Measurements from ENCODE around the gene DNAJC8.
A peak's percentile ranks its signal among the peaks of the same experiment; 100 is the strongest.

Gene DNAJC8

DNA sequence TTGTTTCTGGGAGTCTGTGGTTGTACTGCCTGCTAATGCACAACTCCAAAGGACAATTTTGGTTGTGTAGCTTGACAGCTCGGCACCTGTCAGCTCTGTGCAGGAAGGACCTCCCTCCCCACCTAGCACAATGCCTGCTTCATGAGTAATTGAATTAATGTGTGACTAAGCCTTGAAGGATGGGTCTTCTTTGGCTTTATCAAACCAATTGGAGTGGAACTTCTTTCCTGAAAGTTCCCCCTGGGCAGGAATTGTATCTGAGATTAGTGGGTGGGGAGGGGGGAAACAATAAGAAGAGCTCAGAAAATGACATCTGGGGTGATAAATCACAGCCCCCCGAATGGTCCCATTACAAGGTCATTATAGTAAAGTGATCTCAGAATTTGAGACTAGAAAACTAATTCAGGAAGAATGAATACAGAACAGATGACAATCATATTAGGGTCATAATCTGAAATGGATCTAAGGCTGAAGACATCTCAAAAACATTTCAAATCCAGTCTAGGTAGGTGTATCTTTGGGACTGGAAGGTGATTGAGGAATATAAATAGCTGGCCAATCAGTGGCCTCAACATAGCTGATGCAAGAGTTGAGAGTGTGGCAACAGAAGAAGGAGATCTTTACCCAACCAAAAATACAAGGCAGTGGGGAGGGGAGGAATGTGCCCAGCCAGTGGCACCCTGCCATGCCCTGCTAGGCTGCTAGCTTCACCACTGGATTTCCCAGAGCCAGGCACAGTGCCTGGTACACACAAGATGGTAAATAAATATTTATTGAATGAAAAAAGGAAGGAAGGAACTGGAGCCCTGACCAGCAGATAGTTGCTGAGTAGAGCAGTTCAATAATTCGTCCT lies 16.4 kb upstream of the DNAJC8 start:
- DNase-seq: peak; percentile 30

DNA sequence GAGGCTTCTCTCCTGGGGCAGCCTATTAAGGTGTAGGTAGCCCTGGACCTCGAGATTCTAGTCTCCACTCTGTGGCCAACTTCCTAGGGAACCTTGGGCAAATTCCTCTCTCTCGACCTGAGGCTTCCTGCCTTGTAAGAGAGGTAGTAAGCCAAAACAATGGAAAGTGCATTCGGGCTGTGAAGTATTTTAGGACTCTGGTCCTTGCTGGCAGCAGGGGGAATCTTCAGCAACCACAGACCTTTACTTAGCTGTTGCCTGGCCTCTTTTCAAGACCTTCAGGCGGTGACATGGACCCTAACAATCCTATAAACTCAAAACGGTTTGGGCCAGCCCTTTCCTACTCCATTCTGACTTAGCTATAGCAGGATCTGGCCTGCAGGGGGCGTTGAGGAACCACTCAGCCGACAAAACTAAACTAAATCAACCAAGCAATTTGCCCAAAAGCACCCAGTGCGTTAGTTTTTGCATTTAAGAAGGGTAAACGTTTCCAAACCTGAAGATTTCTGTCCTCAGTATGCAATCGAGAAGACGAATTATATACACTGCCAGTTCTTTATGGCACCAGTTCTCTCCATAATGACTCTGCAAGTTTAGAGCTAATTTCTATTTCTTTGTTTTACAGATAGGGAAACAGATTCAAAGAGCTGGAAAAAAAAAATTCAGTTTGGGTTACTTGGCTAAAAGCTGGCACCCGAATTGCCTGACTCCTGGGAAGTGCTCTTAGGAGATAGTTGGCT lies 15.6 kb upstream of the DNAJC8 start:
- peak; percentile 84 for DNase-seq

- no peak for DNase-seq
These were observed 14.9 kb upstream of the DNAJC8 start for GRCh38 chr1:28247612-28248272.

DNA sequence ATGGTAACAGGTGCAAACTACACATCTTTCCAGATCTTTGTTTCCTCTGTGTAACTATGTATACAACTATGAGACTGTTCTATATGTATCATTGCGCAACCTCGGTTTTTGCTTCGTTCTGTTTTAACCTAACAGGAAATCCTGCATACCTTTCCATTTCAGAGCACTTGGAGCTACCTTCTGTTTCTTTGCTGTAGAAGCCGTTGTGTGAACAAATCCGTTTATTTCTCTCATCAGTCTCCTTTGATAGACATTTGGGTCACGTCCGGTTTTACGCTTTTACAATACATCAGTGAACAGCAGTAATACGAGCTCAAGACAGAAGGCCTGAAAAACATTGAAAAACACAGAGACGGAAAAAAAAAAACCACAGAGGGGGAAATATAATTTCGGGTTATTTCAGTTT lies 13.6 kb upstream of the DNAJC8 start:
- no peak for DNase-seq

GRCh38 chr1:28244549-28245251 lies 11.9 kb upstream of the DNAJC8 start:
- no peak for DNase-seq

DNA sequence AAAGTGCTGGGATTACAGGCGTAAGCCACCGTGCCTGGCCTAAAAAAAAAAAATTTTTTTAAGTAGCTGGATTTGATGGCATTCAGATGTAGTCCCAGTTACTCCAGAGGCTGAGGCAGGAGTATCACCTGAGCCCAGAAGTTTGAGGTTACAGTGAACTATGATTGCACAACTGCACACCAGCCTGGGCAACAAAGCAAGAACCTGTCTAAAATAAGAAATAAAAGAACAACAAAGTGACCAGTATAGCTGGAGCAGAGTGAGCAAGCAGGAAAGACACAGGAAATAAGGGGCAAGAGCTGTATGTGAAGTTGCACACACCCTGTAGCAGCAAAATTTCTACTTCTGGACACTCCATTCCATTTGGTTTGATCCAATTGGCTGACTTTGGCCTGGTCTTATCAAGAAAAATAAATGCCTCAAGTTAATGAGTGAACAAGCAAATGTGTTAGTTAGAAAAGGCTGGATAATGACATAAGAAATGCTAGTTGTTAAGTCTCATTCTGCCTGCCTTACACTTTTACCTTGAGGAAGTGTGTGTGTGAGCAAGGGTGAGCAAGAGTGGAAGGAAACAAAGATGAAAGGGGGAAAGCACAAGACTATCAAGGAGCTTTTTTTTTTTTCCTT lies 11.0 kb upstream of the DNAJC8 start:
- DNase-seq: no peak

- no peak for DNase-seq
These were observed 8.9 kb upstream of the DNAJC8 start for GRCh38 chr1:28241638-28242241.

DNA sequence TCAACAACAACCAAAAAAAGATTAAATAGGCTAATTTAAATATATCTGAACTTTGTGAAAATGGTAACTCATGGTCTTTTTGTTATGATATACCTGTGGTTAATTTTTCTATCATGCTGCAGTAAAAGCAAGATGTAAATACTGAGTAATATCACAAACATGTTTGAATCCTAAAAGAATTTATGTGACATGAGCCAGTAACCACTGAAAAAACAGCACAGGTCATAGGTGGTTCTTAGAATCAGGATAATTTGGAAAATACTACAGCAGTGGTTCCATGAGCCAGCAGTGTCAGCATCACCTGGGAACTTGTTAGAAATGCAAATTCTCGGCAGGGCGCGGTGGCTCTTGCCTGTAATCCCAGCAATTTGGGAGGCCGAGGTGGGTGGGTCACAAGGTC lies 7.2 kb upstream of the DNAJC8 start:
- no peak for DNase-seq

- DNase-seq: no peak
These were observed 6.2 kb upstream of the DNAJC8 start for GRCh38 chr1:28239004-28239403.

- no peak for DNase-seq
These were observed 4.0 kb upstream of the DNAJC8 start for GRCh38 chr1:28236656-28237322.

DNA sequence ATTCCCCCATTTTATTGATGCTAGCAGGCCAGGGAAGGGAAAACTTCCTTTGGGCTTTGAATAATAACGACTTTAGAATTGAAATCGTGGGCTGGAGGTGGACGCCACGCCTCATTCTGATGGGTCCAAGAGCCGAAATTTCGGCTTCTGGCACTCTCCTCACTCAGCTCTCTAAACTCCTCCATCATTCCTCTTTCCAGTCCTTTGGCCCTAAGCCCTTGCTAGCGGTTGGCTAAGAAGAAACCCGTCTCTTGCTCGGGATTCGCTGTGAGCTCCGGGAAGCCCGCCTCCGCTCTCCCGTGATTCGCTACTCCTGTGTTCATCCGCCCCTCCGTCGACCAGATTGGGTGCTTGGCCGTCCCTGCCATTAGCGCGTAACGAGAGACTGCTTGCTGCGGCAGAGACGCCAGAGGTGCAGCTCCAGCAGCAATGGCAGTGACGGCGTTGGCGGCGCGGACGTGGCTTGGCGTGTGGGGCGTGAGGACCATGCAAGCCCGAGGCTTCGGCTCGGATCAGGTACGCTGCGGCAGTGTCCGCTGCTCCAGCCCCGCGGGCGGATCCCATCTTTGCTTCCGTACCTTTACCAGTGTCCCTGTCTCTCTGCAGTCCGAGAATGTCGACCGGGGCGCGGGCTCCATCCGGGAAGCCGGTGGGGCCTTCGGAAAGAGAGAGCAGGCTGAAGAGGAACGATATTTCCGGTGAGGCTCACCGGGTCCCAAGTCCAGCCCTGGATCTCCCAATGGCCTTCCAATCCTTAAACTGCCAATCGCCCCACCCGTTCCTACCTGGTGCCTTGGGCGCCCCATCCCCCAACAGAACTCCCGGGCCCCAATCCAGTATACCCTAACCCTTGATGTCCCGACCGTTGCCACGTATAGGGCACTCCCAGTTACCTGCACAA lies 3.2 kb upstream of the DNAJC8 start, which contains the start of gene ATP5IF1:
ATP5IF1 (plus strand) TSS at position 370 of the 901 bp plus-strand sequence; CDS start at position 430, 60 bp downstream.
- peak; percentile 96 for DNase-seq

DNA sequence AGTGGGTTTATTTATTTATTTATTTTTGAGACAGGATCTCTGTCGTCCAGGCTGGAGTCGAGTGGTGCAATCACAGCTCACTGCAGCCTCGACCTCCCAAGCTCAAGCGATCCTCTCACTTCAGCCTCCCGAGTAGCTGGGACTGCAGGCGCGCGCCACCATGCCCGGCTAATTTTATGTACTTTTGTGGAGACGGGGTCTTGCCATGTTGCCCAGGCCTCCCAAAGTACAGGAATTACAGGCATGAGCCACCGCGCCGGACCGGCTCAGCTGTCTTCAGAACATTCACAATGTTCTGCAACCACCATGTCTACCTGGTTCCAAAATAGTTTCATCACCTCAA lies 406 bp upstream of the DNAJC8 start:
- no peak for DNase-seq

GRCh38 chr1:28229996-28230395 lies 2.8 kb downstream of the DNAJC8 start:
- no peak for DNase-seq

- DNase-seq: no peak
These were observed 3.7 kb downstream of the DNAJC8 start for GRCh38 chr1:28229089-28229488.

- DNase-seq: no peak
These were observed 19.5 kb downstream of the DNAJC8 start for GRCh38 chr1:28213315-28213714.

DNA sequence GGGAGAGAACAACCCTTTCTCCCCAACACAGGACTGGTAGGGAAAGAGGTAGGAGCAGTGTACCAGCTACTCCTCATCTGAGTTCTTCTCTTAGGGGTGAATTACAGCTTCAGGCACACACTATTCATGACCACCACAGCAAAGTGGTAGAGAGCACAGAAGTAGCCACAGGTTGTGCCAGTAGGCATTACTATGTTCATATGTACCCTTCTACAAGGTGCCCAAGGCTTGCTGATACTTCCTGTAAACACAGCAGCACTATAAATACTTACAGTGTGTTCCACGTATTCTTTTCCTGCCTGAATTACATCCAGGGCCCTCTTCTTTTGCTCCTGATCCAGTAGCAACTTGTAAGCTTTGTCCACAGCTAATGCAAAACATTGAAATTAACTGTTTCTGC lies 23.1 kb downstream of the DNAJC8 start:
- DNase-seq: no peak

DNA sequence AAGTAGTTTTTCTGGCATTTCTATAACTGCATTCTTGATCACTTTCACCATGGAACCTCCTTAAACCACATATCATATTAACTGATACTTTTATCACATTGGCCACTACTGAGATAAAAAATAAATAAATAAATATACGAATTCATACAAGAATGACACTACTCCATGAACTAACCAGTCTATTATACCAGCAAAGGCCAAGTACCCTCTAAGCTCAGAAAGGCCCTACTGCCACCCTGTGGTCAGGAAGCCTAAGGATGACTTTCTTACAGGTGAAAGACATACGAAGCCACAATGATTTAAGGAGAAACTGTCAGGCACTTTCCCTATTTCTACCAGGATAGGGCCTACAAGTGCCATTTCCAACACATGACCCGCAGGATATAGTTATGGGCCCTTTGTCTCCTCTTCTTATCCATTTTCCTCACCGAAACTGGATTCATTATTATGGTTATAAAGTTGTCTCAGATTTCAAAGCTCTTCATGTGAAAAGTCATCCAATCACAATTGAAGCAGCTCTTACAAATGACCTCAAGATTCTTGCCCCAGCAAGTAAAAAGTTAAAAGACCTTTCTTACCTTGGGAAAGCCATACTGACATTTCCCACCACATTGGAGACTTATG lies 23.9 kb downstream of the DNAJC8 start:
- DNase-seq: peak; percentile 36

GRCh38 chr1:28205243-28205642 lies 27.6 kb downstream of the DNAJC8 start:
- DNase-seq: no peak

GRCh38 chr1:28200234-28200873 lies 32.5 kb downstream of the DNAJC8 start:
- no peak for DNase-seq
